GM18868 (cell line): ENCODE data around the gene BTNL2.
"Not testable (repeated sequence)": the region's sequence is repeated elsewhere in the genome, so short reads cannot be mapped to it uniquely, and the experiment has no call there.

ENCODE experiments used
- ATAC-seq: cut with Tn5 transposase; IDR thresholded peaks from one replicate; pipeline ENCODE4 v1.9.1; 2021; ENCODE audit warnings: mild to moderate bottlenecking, moderate library complexity; ENCODE audit not compliant: unreplicated experiment

BTNL2 gene

GRCh38 chr6:32371229-32371628, 35.8 kb downstream of the BTNL2 start:
- ATAC-seq = no peak

- no peak for ATAC-seq
These were observed 36.5 kb downstream of the BTNL2 start for GRCh38 chr6:32370505-32370904.

GRCh38 chr6:32369660-32370059, 37.3 kb downstream of the BTNL2 start:
- ATAC-seq = no peak

- no peak for ATAC-seq
These were observed 39.3 kb downstream of the BTNL2 start for GRCh38 chr6:32367644-32368043.

- not testable (repeated sequence) for ATAC-seq
These were observed 47.8 kb downstream of the BTNL2 start for GRCh38 chr6:32359225-32359624.

GRCh38 chr6:32358548-32358947, 48.4 kb downstream of the BTNL2 start:
- ATAC-seq = not testable (repeated sequence)

GRCh38 chr6:32355018-32355417, 52.0 kb downstream of the BTNL2 start:
- ATAC-seq = no peak

GRCh38 chr6:32353348-32353747, 53.6 kb downstream of the BTNL2 start:
- no peak for ATAC-seq
